Trophoblast cell (in vitro differentiated cells and primary cell): ENCODE results near the gene HOMER2.
A peak's percentile ranks its signal among the peaks of the same experiment; 100 is the strongest.

Experiments
- DNase-seq, 2 donors: peaks; one replicate each; pipeline ENCODE4 v3.0.0-alpha.2; 2016
- H2AFZ ChIP-seq: 2 replicates; pipeline ENCODE4 v1.6.1; 2013; ENCODE audit warnings: low read length, moderate library complexity, mild to moderate bottlenecking; ENCODE audit not compliant: insufficient read depth, poor library complexity
- H2AK5ac ChIP-seq: 2 replicates; pipeline ENCODE4 v1.6.1; 2013; ENCODE audit warnings: mild to moderate bottlenecking, low read length
- H2BK120ac ChIP-seq: 2 replicates; pipeline ENCODE4 v1.6.1; 2013; ENCODE audit warnings: low read length, mild to moderate bottlenecking, moderate library complexity; ENCODE audit not compliant: insufficient read depth, poor library complexity
- H2BK12ac ChIP-seq: 2 replicates; pipeline ENCODE4 v1.6.1; 2013; ENCODE audit warnings: mild to moderate bottlenecking, low read length, moderate library complexity
- H2BK5ac ChIP-seq: 2 replicates; pipeline ENCODE4 v1.6.1; 2013; ENCODE audit warnings: low read length, low read depth, moderate library complexity, mild to moderate bottlenecking; ENCODE audit not compliant: poor library complexity
- H3K14ac ChIP-seq: 2 replicates; pipeline ENCODE4 v1.6.1; 2013; ENCODE audit warnings: mild to moderate bottlenecking, low read length
- H3K18ac ChIP-seq: 2 replicates; pipeline ENCODE4 v1.6.1; 2013; ENCODE audit warnings: mild to moderate bottlenecking, low read length
- H3K23ac ChIP-seq: 2 replicates; pipeline ENCODE4 v1.6.1; 2013; ENCODE audit warnings: low read length
- H3K27ac ChIP-seq: 2 replicates; pipeline ENCODE4 v1.5.1; 2013; ENCODE audit warnings: low read depth, mild to moderate bottlenecking, inconsistent platforms, low read length, moderate library complexity
- H3K27me3 ChIP-seq: 2 replicates; pipeline ENCODE4 v1.6.1; 2013; ENCODE audit warnings: inconsistent platforms, mild to moderate bottlenecking, low read length, moderate library complexity; ENCODE audit not compliant: insufficient read depth
- H3K36me3 ChIP-seq, 2 experiments: 1 replicate in 1 of 2; 2 replicates in 1 of 2; pipeline ENCODE4 v1.6.1; 2013; ENCODE audit warnings: low read length in 2 of 2, mild to moderate bottlenecking in 2 of 2, moderate library complexity in 1 of 2; ENCODE audit not compliant: insufficient read depth in 2 of 2, control insufficient read depth in 1 of 2
- H3K4ac ChIP-seq: 2 replicates; pipeline ENCODE4 v1.6.1; 2013; ENCODE audit warnings: low read depth, mild to moderate bottlenecking, low read length, moderate library complexity
- H3K4me1 ChIP-seq, 2 experiments: 1 replicate in 1 of 2; 2 replicates in 1 of 2; pipeline ENCODE4 v1.6.1; 2013; ENCODE audit warnings: low read length in 2 of 2, mild to moderate bottlenecking in 2 of 2, moderate library complexity in 1 of 2; ENCODE audit not compliant: insufficient read depth in 2 of 2, control insufficient read depth in 1 of 2
- H3K4me2 ChIP-seq: 2 replicates; pipeline ENCODE4 v1.6.1; 2013; ENCODE audit warnings: inconsistent platforms, mild to moderate bottlenecking, low read length, moderate library complexity
- H3K4me3 ChIP-seq: 2 replicates; pipeline ENCODE4 v1.5.1; 2013; ENCODE audit warnings: mild to moderate bottlenecking, low read depth, low read length, inconsistent platforms
- H3K79me1 ChIP-seq: one replicate; pipeline ENCODE4 v1.6.1; 2013; ENCODE audit warnings: low read length
- H3K79me2 ChIP-seq: 2 replicates; pipeline ENCODE4 v1.6.1; 2013; ENCODE audit warnings: low read length, mild to moderate bottlenecking; ENCODE audit not compliant: control insufficient read depth, insufficient read depth, poor library complexity
- H3K9ac ChIP-seq: 2 replicates; pipeline ENCODE4 v1.6.1; 2013; ENCODE audit warnings: mild to moderate bottlenecking, low read length
- H3K9me3 ChIP-seq: 2 replicates; pipeline ENCODE4 v1.6.1; 2013; ENCODE audit warnings: low read depth, mild to moderate bottlenecking, control low read depth, inconsistent platforms, low read length; ENCODE audit not compliant: insufficient read depth
- H4K12ac ChIP-seq: 2 replicates; pipeline ENCODE4 v1.6.1; 2013; ENCODE audit warnings: low read depth, mild to moderate bottlenecking, low read length, moderate library complexity
- H4K8ac ChIP-seq: 2 replicates; pipeline ENCODE4 v1.6.1; 2013; ENCODE audit warnings: low read depth, mild to moderate bottlenecking, low read length, moderate library complexity
- H4K91ac ChIP-seq: one replicate; pipeline ENCODE4 v1.6.1; 2013; ENCODE audit warnings: low read depth, mild to moderate bottlenecking, low read length, moderate library complexity
- WGBS: extraction: QIAGEN DNeasy Blood & Tissue Kit; methylation state at CpG from one replicate; pipeline ENCODE4 v1.1.7; 2013; ENCODE audit warnings: missing lambda C conversion rate; ENCODE audit not compliant: insufficient read length, insufficient coverage; ENCODE audit errors: extremely low coverage; 5-methylcytosine and 5-hydroxymethylcytosine counted together

Gene HOMER2

DNA sequence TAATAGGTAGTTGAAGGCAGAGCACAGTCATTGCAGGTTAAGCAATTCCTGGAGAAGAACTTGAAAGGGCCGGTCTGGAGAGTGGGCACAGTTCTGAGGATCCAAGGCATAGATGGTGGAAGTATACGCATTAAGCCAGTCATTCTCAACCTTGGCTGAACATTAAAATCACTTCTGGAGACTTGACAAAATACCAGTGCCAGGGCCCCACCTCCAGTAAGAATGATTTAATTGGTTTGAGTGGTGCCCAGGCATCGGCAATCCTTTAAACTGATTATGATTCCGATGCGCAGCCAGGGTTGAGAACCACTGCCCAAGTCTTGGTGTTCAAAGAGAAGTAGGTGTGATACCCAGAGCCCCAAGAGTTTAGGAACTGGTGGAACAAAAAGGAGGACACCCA is 6.9 kb upstream of the HOMER2 start:
- no peak overlapping the region for H3K4me3 ChIP-seq
- no peak overlapping the region for H3K23ac ChIP-seq
- H3K4me1 ChIP-seq, result no peaks in the 10 kb centered on the region
- H4K91ac ChIP-seq, result no peak overlapping the region
- no peaks in the 10 kb centered on the region for H3K79me1 ChIP-seq
- no peak overlapping the region for H2BK12ac ChIP-seq
- no peak overlapping the region for H4K12ac ChIP-seq
- H3K36me3 ChIP-seq, result no peaks in the 10 kb centered on the region
- H2BK120ac ChIP-seq, result no peak overlapping the region
- H2BK5ac ChIP-seq, result no peak overlapping the region
- no peak overlapping the region for H2AFZ ChIP-seq
- H3K27ac ChIP-seq, result no peak overlapping the region
- no peaks in the 10 kb centered on the region for H3K27me3 ChIP-seq
- no peak overlapping the region for H3K9ac ChIP-seq
- no peak overlapping the region for H3K4me2 ChIP-seq
- no peak overlapping the region for H3K18ac ChIP-seq
- no peak for DNase-seq
- no CpG with 5 or more reads among the region's 5 CpGs for WGBS
- no peaks in the 10 kb centered on the region for H3K79me2 ChIP-seq
- H3K14ac ChIP-seq, result no peak overlapping the region
- no peak overlapping the region for H2AK5ac ChIP-seq
- no peaks in the 10 kb centered on the region for H3K9me3 ChIP-seq
- no peak overlapping the region for H3K4ac ChIP-seq
- no peak overlapping the region for H4K8ac ChIP-seq

DNA sequence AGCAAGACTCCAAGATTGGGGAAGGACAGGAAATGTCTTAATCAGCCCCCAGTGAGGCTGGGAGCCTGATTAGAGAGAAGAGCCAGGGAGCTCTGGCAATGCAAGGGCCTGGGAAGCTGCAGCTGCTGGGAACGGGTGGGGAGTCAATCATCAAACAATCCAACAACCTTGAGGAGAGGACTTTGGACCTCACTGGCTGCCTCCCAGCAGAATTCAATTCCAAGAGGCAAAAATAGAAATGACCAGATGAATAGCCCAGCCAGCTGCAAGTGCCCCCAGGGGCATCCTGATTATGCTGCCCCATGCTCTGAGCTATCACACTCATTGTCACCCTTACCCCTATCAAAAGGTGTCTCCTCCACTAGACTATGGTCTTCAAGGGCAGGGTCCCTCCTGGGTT is 6.1 kb upstream of the HOMER2 start:
- Histone ChIP-seq H3K27me3 (no peaks in the 10 kb centered on the region), H3K79me1 (no peaks in the 10 kb centered on the region), H3K18ac (no peak overlapping the region), H3K14ac (no peak overlapping the region), H3K4me3 (no peak overlapping the region), H3K79me2 (no peaks in the 10 kb centered on the region), H4K8ac (no peak overlapping the region), H3K9ac (no peak overlapping the region), H3K36me3 (no peaks in the 10 kb centered on the region), H2AFZ (no peak overlapping the region), H3K9me3 (no peaks in the 10 kb centered on the region), H2BK12ac (no peak overlapping the region), H2AK5ac (no peak overlapping the region), H2BK120ac (no peak overlapping the region), H2BK5ac (no peak overlapping the region), H3K23ac (no peak overlapping the region), H3K27ac (no peak overlapping the region), H3K4ac (no peak overlapping the region), H4K12ac (no peak overlapping the region), H3K4me1 (no peaks in the 10 kb centered on the region), H4K91ac (no peak overlapping the region), H3K4me2 (no peak overlapping the region)
- no peak for DNase-seq
- no CpG with 5 or more reads among the region's 1 CpG for WGBS

DNA sequence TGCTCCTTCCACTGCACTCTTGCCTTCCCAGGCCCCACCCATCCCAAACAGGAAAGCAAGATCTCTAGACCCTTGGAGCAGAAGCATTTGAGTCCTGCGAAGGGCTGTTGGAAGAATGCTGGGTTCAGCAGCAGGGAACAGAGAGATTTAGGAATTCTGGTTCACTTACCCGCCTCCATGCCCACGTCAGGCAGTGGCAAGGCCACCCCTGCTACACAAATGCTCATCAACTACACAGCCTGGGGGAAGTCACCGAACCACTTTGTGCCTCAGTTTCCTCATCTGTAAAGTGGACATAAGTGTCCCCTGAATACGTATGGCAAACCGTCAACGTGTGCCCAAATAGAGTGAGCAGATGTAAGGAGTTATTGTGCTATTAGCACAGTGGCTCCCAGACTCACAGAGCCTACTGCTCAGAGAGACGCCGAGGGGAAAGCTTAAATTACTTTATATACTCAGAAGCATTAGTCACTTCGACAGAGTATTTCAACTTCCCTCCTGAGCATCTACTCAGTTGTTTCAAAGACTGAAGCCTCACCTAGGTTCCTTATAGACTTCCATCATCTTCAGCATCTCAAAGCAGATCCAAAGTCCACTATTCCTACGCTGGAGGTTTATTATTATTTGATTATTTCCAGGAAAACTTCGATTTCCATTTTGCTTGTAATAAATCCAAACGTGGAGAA is 905 bp downstream of the HOMER2 start:
- Histone ChIP-seq H3K4me3 (peak overlapping the region; percentile 68), H3K36me3 (no peaks in the 10 kb centered on the region), H3K9ac (no peak overlapping the region), H3K9me3 (no peaks in the 10 kb centered on the region), H3K27me3 (peaks cover 27% of the 10 kb centered on the region), H3K4ac (no peak overlapping the region), H3K23ac (no peak overlapping the region), H4K12ac (no peak overlapping the region), H2AFZ (no peak overlapping the region), H3K79me1 (no peaks in the 10 kb centered on the region), H2AK5ac (no peak overlapping the region), H3K18ac (no peak overlapping the region), H4K91ac (no peak overlapping the region), H2BK5ac (no peak overlapping the region), H2BK12ac (no peak overlapping the region), H2BK120ac (no peak overlapping the region), H3K4me1 (peaks cover 3% of the 10 kb centered on the region in 2 experiments), H3K79me2 (no peaks in the 10 kb centered on the region), H3K14ac (no peak overlapping the region), H3K27ac (no peak overlapping the region), H3K4me2 (peak overlapping the region; percentile 78), H4K8ac (no peak overlapping the region)
- no peak for DNase-seq
- WGBS, result no CpG with 5 or more reads among the region's 13 CpGs

DNA sequence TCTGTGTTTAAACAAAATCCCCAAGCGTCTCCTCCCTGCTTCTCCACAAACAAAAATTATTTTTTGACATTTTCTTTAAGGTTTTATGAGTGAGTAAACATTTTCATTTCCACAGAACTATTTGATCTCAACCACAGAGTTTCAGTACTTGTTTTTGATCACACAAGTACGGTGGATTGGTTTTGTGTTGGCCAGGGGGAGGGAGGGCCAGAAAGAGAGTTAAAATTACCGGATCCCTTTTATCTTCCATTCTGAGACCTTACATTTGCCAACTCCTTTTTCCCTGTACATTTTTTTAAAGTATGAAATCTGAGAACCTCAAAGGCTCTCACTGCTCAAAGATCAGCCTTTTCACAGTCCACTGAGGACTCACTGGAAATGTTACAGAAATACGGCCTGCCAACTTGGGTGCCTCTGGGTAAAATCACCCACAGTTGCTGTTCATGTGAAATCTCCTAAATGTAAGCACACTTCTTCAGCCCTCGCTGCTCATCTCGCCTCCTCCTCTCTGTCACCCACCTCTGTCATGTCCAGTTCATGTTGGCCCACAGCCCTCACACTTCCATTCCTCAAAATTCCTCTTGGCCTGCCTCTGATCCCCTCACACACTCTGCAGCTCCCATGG is 1.7 kb downstream of the HOMER2 start:
- Histone ChIP-seq H4K91ac (no peak overlapping the region), H3K27me3 (peaks cover 27% of the 10 kb centered on the region), H3K23ac (no peak overlapping the region), H2BK12ac (no peak overlapping the region), H2AK5ac (no peak overlapping the region), H3K14ac (no peak overlapping the region), H3K36me3 (no peaks in the 10 kb centered on the region), H3K79me1 (no peaks in the 10 kb centered on the region), H3K4me3 (no peak overlapping the region), H3K4me2 (no peak overlapping the region), H3K9me3 (peaks cover 2% of the 10 kb centered on the region), H3K18ac (no peak overlapping the region), H2BK5ac (no peak overlapping the region), H4K8ac (no peak overlapping the region), H2BK120ac (no peak overlapping the region), H3K9ac (no peak overlapping the region), H3K79me2 (no peaks in the 10 kb centered on the region), H4K12ac (no peak overlapping the region), H3K4me1 (peaks cover 3% of the 10 kb centered on the region in 2 experiments), H2AFZ (no peak overlapping the region), H3K27ac (no peak overlapping the region), H3K4ac (no peak overlapping the region)
- no CpG with 5 or more reads among the region's 6 CpGs for WGBS
- DNase-seq, result no peak
